GM12878 (cell line): Measurements from ENCODE around the gene UBE2E2. TPM values are rescaled to one million over a fixed set of nuclear protein-coding genes. Genes with fewer than 3 reads are reported as not detected.

Source experiments
- ATAC-seq: fragments of 200-7000 bp; cut with Tn5 transposase; 3 replicates; pipeline ENCODE4 v1.9.1; 2020; ENCODE audit warnings: mild to moderate bottlenecking, moderate library complexity
- BruUV-seq: library from RNA; stranded (reverse); fragments of 400-500 nt; replicated peaks from 2 replicates; lab custom pipeline; 2021; lab: Mats Ljungman, UMichigan
- CTCF ChIA-PET: fragments of 300-600 bp; sonication (Branson Sonifier 250); formaldehyde crosslinking; extraction: SDS; loops from one replicate; lab custom pipeline; 2021; ENCODE audit warnings: inconsistent platforms; lab: Yijun Ruan, JAX
- POLR2A ChIA-PET: fragments of 350-600 bp; formaldehyde crosslinking; extraction: SDS; loops from one replicate; lab custom pipeline; 2021; ENCODE audit warnings: inconsistent platforms; lab: Charles Lee
- RAD21 ChIA-PET: fragments of 300-600 bp; sonication (Branson Sonifier 250); formaldehyde crosslinking; loops from one replicate; lab custom pipeline; 2023; ENCODE audit warnings: antibody characterized with exemption; ENCODE audit not compliant: unreplicated experiment; lab: Charles Lee
- SMC1A ChIA-PET: fragments of 300-600 bp; sonication (Branson Sonifier 250); formaldehyde crosslinking; loops from one replicate; lab custom pipeline; 2023; ENCODE audit not compliant: unreplicated experiment, uncharacterized antibody; lab: Charles Lee
- DNase-seq: peaks from one replicate; pipeline ENCODE4 v3.0.0-alpha.2; 2011; ENCODE audit warnings: low read depth, low spot score
- FAIRE-seq: peaks from 3 replicates; lab custom pipeline; 2011; peaks lifted over from hg19 to GRCh38; lab: Jason Lieb, UNC
- H2AFZ ChIP-seq: 2 replicates; pipeline ENCODE4 v1.6.0; 2011; ENCODE audit warnings: low read depth, low read length, control low read depth; ENCODE audit not compliant: control insufficient read depth
- H3K27ac ChIP-seq: 2 replicates; pipeline ENCODE4 v1.5.1; 2011; ENCODE audit warnings: control low read depth; ENCODE audit not compliant: control insufficient read depth, insufficient read depth
- H3K27me3 ChIP-seq, 2 experiments: replicated peaks in 1 of 2; 2 replicates each; pipeline versions ENCODE4 v1.6.0 to v1.6.1; 2011; ENCODE audit warnings: low read length in 1 of 2; ENCODE audit not compliant: control insufficient read depth in 2 of 2, insufficient read depth in 2 of 2
- H3K36me3 ChIP-seq, 2 experiments: 2 replicates each; pipeline ENCODE4 v1.5.1; 2011; ENCODE audit warnings: low read length in 1 of 2; ENCODE audit not compliant: control insufficient read depth in 2 of 2, insufficient read depth in 2 of 2
- H3K4me1 ChIP-seq: 2 replicates; pipeline ENCODE4 v1.6.1; 2011; ENCODE audit warnings: mild to moderate bottlenecking, low read length, moderate library complexity, mixed read lengths; ENCODE audit not compliant: control insufficient read depth, insufficient read depth
- H3K4me2 ChIP-seq: 2 replicates; pipeline ENCODE4 v1.6.0; 2011; ENCODE audit warnings: control low read depth; ENCODE audit not compliant: control insufficient read depth, insufficient read depth
- H3K4me3 ChIP-seq: fragments of 200-600 bp; sonication (generic); 2 replicates; pipeline ENCODE4 v1.5.1; 2016
- H3K79me2 ChIP-seq: 2 replicates; pipeline ENCODE4 v1.6.0; 2011; ENCODE audit warnings: low read length; ENCODE audit not compliant: control insufficient read depth, insufficient read depth
- H3K9ac ChIP-seq: 2 replicates; pipeline ENCODE4 v1.8.0; 2011; ENCODE audit warnings: low read length, control low read depth, mixed read lengths; ENCODE audit not compliant: control insufficient read depth, insufficient read depth
- H3K9me3 ChIP-seq: replicated peaks from 3 replicates; pipeline ENCODE4 v1.5.1; 2011; ENCODE audit warnings: mild to moderate bottlenecking, low read length; ENCODE audit not compliant: control insufficient read depth, insufficient read depth
- H4K20me1 ChIP-seq: 2 replicates; pipeline ENCODE4 v1.6.0; 2011; ENCODE audit not compliant: control insufficient read depth, insufficient read depth
- RUNX3 ChIP-seq: IDR thresholded peaks from 2 replicates; pipeline ENCODE4 v1.6.1; 2012; ENCODE audit warnings: low read length, inconsistent platforms
- WGBS: methylation state at CpG from one replicate; pipeline ENCODE4 v1.1.6; 2016; ENCODE audit warnings: low lambda C conversion rate; ENCODE audit not compliant: insufficient replicate concordance, insufficient coverage; ENCODE audit errors: missing lambda C conversion rate; 5-methylcytosine and 5-hydroxymethylcytosine counted together
- in situ Hi-C: fragments of 300-500 bp; cut with MboI; formaldehyde crosslinking; loops from 9 replicates; pipeline ENCODE4 v1.14.3; 2018; ENCODE audit warnings: mixed read lengths
- intact Hi-C: fragments of 100-400 bp; cut with micrococcal nuclease; formaldehyde crosslinking; loops from one replicate; pipeline ENCODE4 v1.14.2; 2022; ENCODE audit not compliant: unreplicated experiment
- polyA plus RNA-seq, 11 experiments: library from polyadenylated mRNA; depleted of rRNA in 4 of 11; unstranded in 6 of 11; stranded (reverse) in 5 of 11; fragments of >200 nt; fragmentation: Nextera tagmentation in 4 of 11; fragmentation: Illumina TruSeq in 1 of 11; extraction: Ambion mirVana in 4 of 11; extraction: Trizol in 1 of 11; gene quantifications; 1 replicate in 1 of 11; 2 replicates in 10 of 11; pipeline versions ENCODE4 v1.2.1 to v1.2.3, GENCODE V29; 2011 to 2016; ENCODE audit warnings: inconsistent platforms in 2 of 11, missing spikeins in 2 of 11, low read depth in 1 of 11
- total RNA-seq, 4 experiments: library from RNA; depleted of rRNA in 3 of 4; stranded (reverse); fragments of >200 nt in 3 of 4; fragmentation: Illumina TruSeq in 1 of 4; extraction: Trizol in 1 of 4; gene quantifications; 2 replicates each; pipeline versions ENCODE4 v1.2.1 to v1.2.3, GENCODE V29; 2013 to 2021
- TF ChIP-seq, protein P1 (sequence below): fragments of 450-650 bp; IDR thresholded peaks from 2 replicates; pipeline ENCODE4 v1.6.1; 2017; ENCODE audit warnings: mild to moderate bottlenecking

Gene UBE2E2
- total and polyA plus RNA-seq, 10 of the 15 experiments (the other 5 are each of a cell fraction or from before 2014, with no cell fraction given), result 8.7 to 71.0 (median 36.4) TPM

- POLR2A ChIA-PET, result interaction anchor here (0.5 to 1.0 kb wide), 5 partner anchors 9 to 155 kb away, joined by 3 to 5 read pairs (median 3); no protein-coding TSS in a partner anchor
- FAIRE-seq, result no peak
- TF ChIP-seq, protein P1, sequence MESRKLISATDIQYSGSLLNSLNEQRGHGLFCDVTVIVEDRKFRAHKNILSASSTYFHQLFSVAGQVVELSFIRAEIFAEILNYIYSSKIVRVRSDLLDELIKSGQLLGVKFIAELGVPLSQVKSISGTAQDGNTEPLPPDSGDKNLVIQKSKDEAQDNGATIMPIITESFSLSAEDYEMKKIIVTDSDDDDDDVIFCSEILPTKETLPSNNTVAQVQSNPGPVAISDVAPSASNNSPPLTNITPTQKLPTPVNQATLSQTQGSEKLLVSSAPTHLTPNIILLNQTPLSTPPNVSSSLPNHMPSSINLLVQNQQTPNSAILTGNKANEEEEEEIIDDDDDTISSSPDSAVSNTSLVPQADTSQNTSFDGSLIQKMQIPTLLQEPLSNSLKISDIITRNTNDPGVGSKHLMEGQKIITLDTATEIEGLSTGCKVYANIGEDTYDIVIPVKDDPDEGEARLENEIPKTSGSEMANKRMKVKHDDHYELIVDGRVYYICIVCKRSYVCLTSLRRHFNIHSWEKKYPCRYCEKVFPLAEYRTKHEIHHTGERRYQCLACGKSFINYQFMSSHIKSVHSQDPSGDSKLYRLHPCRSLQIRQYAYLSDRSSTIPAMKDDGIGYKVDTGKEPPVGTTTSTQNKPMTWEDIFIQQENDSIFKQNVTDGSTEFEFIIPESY, result no peak
- 0 out of 2 replicates have a peak, but pooled peaks have one; percentile 36 for TF ChIP-seq RUNX3
- Histone ChIP-seq H2AFZ (no peak overlapping the region), H3K9ac (no peak overlapping the region), H3K4me3 (no peak overlapping the region), H3K27me3 (no peaks in the 10 kb centered on the region), H3K36me3 (no peaks in the 10 kb centered on the region), H3K79me2 (peaks cover 5% of the 10 kb centered on the region), H3K4me2 (peak overlapping the region; percentile 53; the same call in 1 of the 2 replicates), H4K20me1 (peaks cover 9% of the 10 kb centered on the region; the same call in 1 of the 2 replicates), H3K4me1 (peaks cover 15% of the 10 kb centered on the region), H3K9me3 (no peaks in the 10 kb centered on the region), H3K27ac (no peak overlapping the region; the same call in 1 of the 2 replicates)
- no peak for DNase-seq
- WGBS, result 66% methylated on average over 12 of the region's 12 CpGs
- CTCF ChIA-PET, result interaction anchor here (0.5 to 1.5 kb wide), 2 partner anchors 116 to 320 kb away, joined by 3 to 4 read pairs; no protein-coding TSS in a partner anchor
- peak; percentile 24 for ATAC-seq
- RAD21 ChIA-PET, result interaction anchor here (0.7 to 1.7 kb wide), 9 partner anchors 9 to 320 kb away, joined by 3 to 8 read pairs (median 3); no protein-coding TSS in a partner anchor
- intact Hi-C loops, result loop anchor here (5.0 kb wide), 1 partner anchor 278 kb away; no protein-coding TSS in a partner anchor
- in situ Hi-C loops, result no loop called here
- SMC1A ChIA-PET, result interaction anchor here (0.8 to 4.7 kb wide), 14 partner anchors 8 to 418 kb away, joined by 3 to 31 read pairs (median 3); no protein-coding TSS in a partner anchor
- BruUV-seq, result no TSS peak
Measured at GRCh38 chr3:23440416-23441294, 237.5 kb downstream of the UBE2E2 start.
